ENCODE measurements around the gene RGS12.

DNA sequence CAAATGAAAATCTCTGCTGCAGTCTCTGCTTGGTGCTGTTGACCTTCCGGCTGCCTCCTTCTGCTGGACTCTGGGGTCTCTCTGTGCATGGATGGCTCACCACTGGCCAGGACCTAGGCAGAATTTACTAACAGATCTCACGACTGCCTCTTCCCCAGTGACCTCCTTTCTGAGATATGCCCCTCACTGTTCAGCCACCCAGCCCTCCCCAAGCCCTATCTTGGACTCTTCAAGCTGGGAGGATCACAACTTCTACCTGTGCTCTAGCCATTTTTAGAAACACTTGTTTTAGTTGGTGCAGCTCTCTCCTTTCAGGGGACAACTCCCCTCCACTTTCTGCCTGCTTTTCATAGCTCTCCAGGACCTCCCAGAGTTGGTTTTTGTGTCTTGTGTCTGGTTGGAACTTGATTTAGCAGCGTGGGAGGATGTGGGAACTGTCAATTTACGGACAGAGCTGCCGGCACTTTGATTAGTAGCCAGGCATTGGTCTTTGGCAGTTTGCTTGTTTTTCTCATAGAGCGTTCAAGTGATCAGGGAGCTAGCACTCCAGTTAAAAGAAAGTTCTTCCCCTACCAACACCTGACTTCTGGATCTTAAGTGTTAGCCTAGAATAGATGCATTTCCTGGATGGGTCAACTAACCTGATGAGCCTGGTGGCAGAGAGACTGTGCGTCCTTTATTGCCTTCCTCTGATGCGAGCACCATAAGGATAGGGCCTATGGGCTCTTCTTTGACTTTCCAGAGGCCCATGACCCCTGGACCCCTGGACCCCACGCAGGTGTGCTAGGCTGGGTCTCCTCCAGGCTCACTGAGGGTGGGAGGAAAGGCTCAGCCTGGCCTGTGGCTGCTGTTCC is 6.5 kb downstream of the RGS12 start:
- TF ChIP-seq, protein P1, sequence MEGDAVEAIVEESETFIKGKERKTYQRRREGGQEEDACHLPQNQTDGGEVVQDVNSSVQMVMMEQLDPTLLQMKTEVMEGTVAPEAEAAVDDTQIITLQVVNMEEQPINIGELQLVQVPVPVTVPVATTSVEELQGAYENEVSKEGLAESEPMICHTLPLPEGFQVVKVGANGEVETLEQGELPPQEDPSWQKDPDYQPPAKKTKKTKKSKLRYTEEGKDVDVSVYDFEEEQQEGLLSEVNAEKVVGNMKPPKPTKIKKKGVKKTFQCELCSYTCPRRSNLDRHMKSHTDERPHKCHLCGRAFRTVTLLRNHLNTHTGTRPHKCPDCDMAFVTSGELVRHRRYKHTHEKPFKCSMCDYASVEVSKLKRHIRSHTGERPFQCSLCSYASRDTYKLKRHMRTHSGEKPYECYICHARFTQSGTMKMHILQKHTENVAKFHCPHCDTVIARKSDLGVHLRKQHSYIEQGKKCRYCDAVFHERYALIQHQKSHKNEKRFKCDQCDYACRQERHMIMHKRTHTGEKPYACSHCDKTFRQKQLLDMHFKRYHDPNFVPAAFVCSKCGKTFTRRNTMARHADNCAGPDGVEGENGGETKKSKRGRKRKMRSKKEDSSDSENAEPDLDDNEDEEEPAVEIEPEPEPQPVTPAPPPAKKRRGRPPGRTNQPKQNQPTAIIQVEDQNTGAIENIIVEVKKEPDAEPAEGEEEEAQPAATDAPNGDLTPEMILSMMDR (IDR thresholded peaks at IDR 0.05; ENCODE audit: low read length) = no peak
- TF ChIP-seq EZH2 (IDR thresholded peaks at IDR 0.05; ENCODE audit: borderline replicate concordance, low read length) = no peak

Data from OCI-LY1 (cell line).